DMS153 (cell line): ENCODE measurements around the gene DNASE1L3.

Experiments
- DNase-seq: peaks from one replicate; lab custom pipeline; 2025; lab: John Stamatoyannopoulos, UW

The DNASE1L3 gene

DNA sequence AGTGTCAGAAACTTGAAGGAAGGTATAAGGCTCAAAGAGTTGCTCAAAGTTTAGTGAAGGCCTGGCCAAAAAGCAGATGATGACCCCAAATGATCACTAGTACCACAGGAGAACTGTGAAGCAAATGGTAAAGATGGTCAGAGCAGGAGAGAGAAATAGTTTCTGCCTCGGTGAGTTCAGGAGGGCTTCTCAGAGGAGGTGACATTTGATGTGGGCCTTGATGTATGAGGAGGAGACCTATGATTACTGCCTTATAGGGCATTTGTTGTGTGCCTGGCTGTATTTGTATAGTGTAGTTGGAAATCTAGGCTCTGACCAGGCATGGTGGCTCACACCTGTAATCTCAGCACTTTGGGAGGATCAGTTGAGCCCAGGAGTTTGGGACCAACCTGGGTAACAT, 50.4 kb downstream of the DNASE1L3 start:
- DNase-seq: no peak

GRCh38 chr3:58158442-58159153, 52.2 kb downstream of the DNASE1L3 start:
- no peak for DNase-seq

GRCh38 chr3:58157700-58158099, 53.1 kb downstream of the DNASE1L3 start:
- no peak for DNase-seq

GRCh38 chr3:58155838-58156237, 54.9 kb downstream of the DNASE1L3 start:
- DNase-seq: no peak

- DNase-seq: no peak
Measured at GRCh38 chr3:58154626-58155449, 55.9 kb downstream of the DNASE1L3 start.

DNA sequence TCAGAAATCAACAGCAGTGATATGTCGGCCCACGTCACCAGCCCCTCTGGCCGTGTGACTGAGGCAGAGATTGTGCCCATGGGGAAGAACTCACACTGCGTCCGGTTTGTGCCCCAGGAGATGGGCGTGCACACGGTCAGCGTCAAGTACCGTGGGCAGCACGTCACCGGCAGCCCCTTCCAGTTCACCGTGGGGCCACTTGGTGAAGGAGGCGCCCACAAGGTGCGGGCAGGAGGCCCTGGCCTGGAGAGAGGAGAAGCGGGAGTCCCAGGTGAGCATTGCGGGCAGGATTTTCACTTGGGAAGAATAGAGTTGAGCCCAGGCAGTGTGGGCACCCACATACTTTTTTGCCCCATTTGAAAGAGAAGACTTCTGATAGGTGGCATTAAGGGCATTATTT, 57.4 kb downstream of the DNASE1L3 start:
- DNase-seq: no peak

DNA sequence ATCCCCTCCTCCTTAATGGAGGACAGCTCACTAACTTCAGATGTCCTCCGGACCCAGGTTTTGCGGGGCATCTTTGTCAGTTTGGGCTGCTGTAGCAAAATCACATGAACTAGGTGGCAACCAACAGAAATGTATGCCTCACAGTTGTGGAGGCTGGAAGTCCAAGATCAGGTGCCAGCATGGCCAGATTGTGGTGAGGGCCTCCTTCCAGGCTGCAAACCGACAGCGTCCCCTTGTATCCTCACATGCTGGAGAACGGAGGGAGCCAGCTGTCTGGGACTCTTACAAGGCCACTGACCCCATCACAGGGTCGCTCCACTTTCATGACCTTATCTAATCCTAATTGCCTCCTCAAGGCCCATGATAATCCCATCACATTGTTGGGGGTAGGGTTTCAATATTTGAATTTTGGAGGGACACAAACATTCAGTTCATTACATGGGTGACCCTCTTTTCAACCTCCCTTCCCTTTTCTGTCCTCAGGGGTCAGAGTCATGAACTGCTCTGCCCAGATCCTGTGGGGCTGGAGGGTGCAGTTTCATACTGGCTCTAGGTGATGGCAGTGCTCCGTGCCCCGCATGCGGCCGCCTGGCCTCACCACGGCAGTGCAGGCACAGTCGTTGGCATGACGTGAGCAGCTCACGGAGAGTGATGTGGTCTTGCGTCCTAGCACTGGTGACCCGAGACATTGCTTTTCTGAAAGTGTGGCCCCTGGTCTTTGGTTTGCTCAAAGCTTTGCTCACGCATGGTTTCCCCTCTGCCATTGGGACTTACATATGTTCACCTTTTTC, 58.4 kb downstream of the DNASE1L3 start:
- DNase-seq: no peak

DNA sequence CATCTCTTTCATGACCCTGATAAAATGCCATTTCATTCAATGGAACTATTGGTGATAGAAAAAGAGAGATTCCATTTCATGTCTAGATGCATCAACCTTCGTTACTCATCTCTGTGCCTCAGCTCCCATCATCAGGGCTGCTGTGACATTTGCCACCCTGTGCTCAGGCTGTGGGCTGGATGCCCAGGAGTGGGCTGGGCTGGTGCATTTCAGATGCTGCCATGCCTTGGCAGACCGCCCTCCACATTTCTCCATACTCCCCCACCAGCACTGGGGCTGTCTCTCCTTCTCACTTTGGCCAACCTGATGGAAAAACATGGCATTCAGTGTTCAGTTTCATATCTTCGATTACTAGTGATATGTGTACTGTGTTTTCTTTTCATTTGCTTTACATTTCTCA, 59.1 kb downstream of the DNASE1L3 start:
- no peak for DNase-seq

DNA sequence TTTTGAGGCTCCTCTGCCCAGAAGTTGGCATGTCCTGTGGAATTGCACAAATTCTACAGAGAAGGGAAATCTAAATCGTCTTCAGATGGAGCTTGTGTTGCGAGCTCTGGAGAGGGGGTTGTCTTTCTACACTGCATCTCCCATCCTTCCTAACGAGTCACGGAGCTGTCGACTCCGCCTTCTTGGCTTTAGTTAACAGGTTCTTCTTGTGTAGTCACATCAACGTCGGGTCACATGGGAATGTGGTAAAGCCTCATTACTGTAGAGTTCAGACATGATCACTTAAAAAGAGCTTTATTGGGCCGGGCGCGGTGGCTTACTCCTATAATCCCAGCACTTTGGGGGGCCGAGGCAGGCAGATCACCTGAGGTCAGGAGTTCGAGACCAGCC, 60.0 kb downstream of the DNASE1L3 start:
- no peak for DNase-seq

DNA sequence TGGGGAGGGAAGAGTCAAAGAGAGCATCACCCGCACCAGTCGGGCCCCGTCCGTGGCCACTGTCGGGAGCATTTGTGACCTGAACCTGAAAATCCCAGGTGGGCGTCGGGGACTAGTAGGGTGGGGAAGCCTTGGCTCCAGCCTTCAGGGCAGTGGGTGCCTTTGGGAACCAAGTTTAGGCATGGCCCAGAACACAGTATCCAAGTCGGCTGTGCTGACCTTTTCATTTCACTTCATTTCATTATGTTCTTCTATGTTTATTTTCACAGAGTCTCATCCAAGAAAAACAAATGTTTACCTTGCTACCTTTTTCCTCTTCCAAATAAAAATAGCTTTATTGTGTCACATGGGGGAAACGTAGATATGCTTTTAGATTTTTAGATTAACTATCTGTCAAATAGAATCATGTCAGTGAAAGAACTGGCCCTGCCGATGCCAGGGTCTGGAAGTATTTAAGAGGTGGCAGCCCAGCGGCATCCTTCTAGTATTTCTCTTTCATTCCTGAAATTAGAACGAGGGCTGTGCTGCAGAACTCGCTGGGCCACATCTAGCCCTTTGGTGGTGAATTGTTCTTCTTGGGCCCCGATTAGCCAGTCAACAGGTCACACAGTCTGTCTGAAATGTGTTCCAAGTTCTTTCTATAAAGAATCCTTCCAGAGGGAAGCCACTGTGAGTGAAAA, 60.5 kb downstream of the DNASE1L3 start:
- no peak for DNase-seq

GRCh38 chr3:58148049-58148448, 62.7 kb downstream of the DNASE1L3 start:
- DNase-seq: no peak

GRCh38 chr3:58144478-58145325, 66.1 kb downstream of the DNASE1L3 start:
- peak; percentile 10 for DNase-seq

DNA sequence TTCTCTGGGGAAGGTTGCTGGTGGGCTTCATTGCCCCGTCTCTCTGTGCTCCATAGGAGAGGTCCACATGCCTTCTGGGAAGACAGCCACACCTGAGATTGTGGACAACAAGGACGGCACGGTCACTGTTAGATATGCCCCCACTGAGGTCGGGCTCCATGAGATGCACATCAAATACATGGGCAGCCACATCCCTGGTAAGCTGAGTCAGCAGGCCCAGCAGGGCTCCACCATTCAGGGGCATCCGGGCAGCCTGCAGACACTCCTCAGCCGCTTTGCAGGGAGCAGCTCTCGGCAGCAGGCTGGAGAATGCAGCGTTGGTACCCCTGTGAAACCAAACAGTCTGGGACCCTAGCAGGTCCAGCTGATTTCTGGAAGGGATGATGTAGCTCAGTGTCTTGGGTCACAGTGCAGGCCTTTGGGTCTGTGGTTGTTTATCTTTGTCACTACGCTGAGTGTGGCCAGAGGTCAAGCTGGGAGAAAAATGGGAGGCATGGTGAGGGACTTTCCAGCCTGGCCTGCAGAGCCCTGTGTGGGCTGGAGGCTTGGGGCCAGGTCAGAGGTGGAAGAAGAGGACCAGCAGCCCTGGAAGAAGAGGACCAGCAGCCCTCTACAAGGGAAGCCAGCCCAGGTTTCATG, 67.2 kb downstream of the DNASE1L3 start:
- no peak for DNase-seq
